SIG-M5 treated with dmso at 0.1 percent for 504 hours (cell line): Measurements from ENCODE around the gene PARP6.

Experiments used
- DNase-seq: peaks from one replicate; lab custom pipeline; 2025; ENCODE audit not compliant: unreplicated experiment; lab: John Stamatoyannopoulos, UW

Gene PARP6

GRCh38 chr15:72200395-72201237, 71.7 kb downstream of the PARP6 start:
- DNase-seq: no peak

- DNase-seq: peak; percentile 58
These were observed 72.6 kb downstream of the PARP6 start for GRCh38 chr15:72199721-72200212.

DNA sequence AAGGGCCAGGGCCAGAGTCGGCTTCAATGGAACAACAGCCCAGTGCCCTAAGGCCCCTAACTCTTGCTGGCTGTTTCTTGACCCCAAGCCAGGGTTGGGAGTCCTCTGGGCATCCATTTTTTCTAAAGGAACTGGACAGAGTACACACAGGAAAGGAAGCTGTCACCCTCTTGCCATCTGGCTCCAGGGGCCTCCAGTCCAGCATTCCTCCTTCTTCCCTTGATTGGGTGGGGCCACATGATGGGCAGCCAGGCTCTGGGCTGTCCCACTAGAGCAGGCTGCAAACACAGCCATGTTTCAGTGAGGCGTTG, 73.2 kb downstream of the PARP6 start:
- no peak for DNase-seq

- DNase-seq: no peak
These were observed 73.8 kb downstream of the PARP6 start for GRCh38 chr15:72198356-72199204.

GRCh38 chr15:72197460-72198355, 74.6 kb downstream of the PARP6 start, which contains the start of gene GRAMD2A:
GRAMD2A (minus strand) TSS chr15:72197787.
- DNase-seq: no peak

DNA sequence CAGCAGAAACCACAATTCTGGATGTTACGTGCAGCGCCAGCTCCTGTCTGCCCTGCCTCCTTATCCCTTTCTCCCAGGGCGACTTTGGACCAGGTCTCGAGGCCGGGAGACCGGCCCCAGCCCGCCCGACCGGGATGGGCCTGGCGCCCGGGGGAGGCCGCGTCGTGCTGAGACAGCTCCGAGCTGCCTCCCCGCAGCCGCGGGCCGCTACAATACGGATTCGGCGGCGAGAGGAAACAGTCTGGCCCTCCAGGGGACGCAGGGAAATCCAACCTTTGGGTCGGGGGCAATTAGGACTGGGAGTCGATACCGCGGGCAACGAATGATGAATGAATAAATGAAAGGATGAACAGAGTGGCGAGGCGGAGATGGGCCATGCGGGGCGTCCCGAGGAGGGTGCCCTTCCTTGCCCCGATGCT, 75.3 kb downstream of the PARP6 start:
- DNase-seq: no peak

- no peak for DNase-seq
These were observed 75.8 kb downstream of the PARP6 start for GRCh38 chr15:72196409-72197040.

DNA sequence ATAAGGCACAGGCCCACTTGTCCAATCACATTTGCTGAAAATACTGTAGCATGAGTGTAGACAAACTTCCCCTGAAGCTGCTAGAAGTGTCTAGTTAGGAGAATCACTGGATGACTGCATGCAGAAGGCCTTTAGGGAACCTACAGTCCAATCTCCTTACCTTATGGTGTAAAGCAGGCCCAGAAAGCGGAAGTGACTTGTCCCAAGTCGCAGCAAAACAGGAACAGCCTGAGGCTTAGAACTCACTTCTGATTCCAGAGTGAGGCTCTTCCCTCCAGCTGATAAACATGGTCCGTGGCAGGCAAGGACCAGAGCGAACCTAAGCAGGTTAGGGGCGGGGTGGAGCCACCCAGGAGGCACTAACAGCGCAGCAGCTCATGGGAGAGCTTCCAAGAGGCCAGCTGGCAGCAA, 77.2 kb downstream of the PARP6 start:
- DNase-seq: peak; percentile 90

DNA sequence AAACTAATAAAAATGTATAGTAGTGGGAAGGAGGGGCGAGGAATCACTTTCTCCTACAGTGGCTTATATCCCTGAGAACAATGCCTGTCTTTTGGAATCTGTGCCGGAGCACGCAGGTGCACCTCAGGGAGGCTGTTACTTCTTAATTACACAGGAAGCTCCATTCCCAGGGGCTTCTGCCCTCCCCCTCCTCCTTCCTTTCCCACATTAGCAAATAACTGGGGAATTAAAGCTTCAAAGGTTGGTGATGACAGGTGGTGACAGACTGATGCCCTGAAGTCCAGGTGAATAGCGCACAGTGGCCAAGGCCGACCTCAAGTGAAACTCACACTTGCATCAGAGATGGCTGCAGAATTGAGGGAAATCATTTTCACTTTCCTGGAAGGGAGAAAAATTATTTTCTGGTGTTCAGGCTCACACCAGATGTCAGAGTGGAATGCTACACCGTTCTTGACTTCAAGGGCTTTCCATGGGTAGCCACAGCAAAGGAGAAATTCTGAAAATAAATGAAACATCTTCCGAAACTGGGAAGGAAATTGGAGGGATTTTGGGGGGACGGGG, 78.4 kb downstream of the PARP6 start:
- DNase-seq: no peak

DNA sequence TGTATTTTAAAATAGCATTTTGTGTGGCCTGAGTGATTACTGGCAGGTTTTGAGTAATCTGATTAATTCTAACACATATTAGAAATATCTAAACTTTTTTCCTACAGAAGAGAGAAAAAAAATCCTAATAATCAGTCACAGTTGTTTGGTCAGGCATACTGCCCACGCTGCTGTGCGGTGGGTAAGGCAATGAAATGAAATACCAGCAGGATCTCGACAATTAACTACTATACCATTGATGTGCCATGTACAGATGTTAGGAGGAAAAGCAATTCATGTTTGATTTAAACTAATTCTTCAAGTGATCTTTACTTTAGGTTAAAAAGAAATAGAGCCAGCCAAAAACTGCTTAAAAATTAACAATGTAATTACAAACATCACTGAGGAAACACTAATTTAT, 79.9 kb downstream of the PARP6 start:
- no peak for DNase-seq
